ENCODE results near the gene FOXO6.

- TF ChIP-seq SP1 (IDR thresholded peaks at IDR 0.05): no peak
- TF ChIP-seq FOXM1 (IDR thresholded peaks at IDR 0.05; ENCODE audit: borderline replicate concordance): no peak
- TF ChIP-seq SUZ12 (IDR thresholded peaks at IDR 0.05): no peak
- no peak for TF ChIP-seq ELF4 (IDR thresholded peaks at IDR 0.05)
- TF ChIP-seq LEF1 (IDR thresholded peaks at IDR 0.05; ENCODE audit: borderline replicate concordance): no peak
- no peak for TF ChIP-seq HDGF (IDR thresholded peaks at IDR 0.05; ENCODE audit: borderline replicate concordance)
- no peak for TF ChIP-seq L3MBTL2 (conservative IDR thresholded peaks at IDR 0.05)
- no peak for TF ChIP-seq NFRKB (IDR thresholded peaks at IDR 0.05)
These were observed 5.5 kb upstream of the FOXO6 start for GRCh38 chr1:41355761-41356160.

All from HEK293T (cell line).